H1 (cell line): ENCODE data around the gene FAM13C. TPM values are rescaled to one million over a fixed set of nuclear protein-coding genes. Genes with fewer than 3 reads are reported as not detected.

Experiments
- CTCF ChIA-PET: fragments of 300-600 bp; sonication (Branson Sonifier 250); formaldehyde crosslinking; loops from one replicate; lab custom pipeline; 2021; ENCODE audit not compliant: partially characterized antibody; lab: Charles Lee
- POLR2A ChIA-PET: fragments of 300-600 bp; sonication (Branson Sonifier 250); formaldehyde crosslinking; loops from one replicate; lab custom pipeline; 2021; ENCODE audit warnings: inconsistent platforms; ENCODE audit not compliant: partially characterized antibody; lab: Charles Lee
- DNase-seq, 2 experiments: peaks; one replicate each; pipeline versions ENCODE4 v3.0.0 to v3.0.0-alpha.2; 2010 to 2022; ENCODE audit warnings: low spot score in 2 of 2, low read depth in 1 of 2, mixed read lengths in 1 of 2
- FAIRE-seq: peaks from 2 replicates; lab custom pipeline; 2011; peaks lifted over from hg19 to GRCh38; lab: Jason Lieb, UNC
- H2AFZ ChIP-seq: 2 replicates; pipeline ENCODE4 v1.8.1; 2012; ENCODE audit warnings: low read length, inconsistent platforms
- H2AK5ac ChIP-seq: 2 replicates; pipeline ENCODE4 v1.6.1; 2013; ENCODE audit warnings: low read depth, low read length
- H2BK120ac ChIP-seq: replicated peaks from 2 replicates; pipeline ENCODE3; 2013; ENCODE audit warnings: low read depth, low read length, inconsistent platforms
- H2BK12ac ChIP-seq: 2 replicates; pipeline ENCODE4 v1.6.1; 2013; ENCODE audit warnings: low read depth, low read length
- H2BK15ac ChIP-seq: 2 replicates; pipeline ENCODE4 v1.6.1; 2013; ENCODE audit warnings: low read length
- H2BK20ac ChIP-seq: 2 replicates; pipeline ENCODE4 v1.6.1; 2013; ENCODE audit warnings: low read length
- H2BK5ac ChIP-seq: 2 replicates; pipeline ENCODE4 v1.6.1; 2013; ENCODE audit warnings: low read depth, low read length
- H3K14ac ChIP-seq: 2 replicates; pipeline ENCODE4 v1.6.1; 2013; ENCODE audit warnings: inconsistent platforms; ENCODE audit not compliant: insufficient read length
- H3K18ac ChIP-seq: 2 replicates; pipeline ENCODE4 v1.6.1; 2013; ENCODE audit warnings: low read length; ENCODE audit errors: extremely low read depth
- H3K23ac ChIP-seq: 2 replicates; pipeline ENCODE4 v1.6.1; 2013; ENCODE audit warnings: inconsistent platforms; ENCODE audit not compliant: insufficient read length
- H3K23me2 ChIP-seq: 2 replicates; pipeline ENCODE4 v1.6.1; 2013; ENCODE audit warnings: low read depth, low read length
- H3K27ac ChIP-seq: 2 replicates; pipeline ENCODE4 v1.6.1; 2011; ENCODE audit warnings: low read depth, low read length, inconsistent platforms
- H3K27me3 ChIP-seq, 4 experiments: replicated peaks in 1 of 4; 1 replicate in 1 of 4; 2 replicates in 3 of 4; pipeline versions ENCODE4 v1.6.1 to v1.8.1; 2011 to 2013; ENCODE audit warnings: low read length in 3 of 4, mild to moderate bottlenecking in 3 of 4, inconsistent platforms in 2 of 4, mixed read lengths in 2 of 4, moderate library complexity in 1 of 4; ENCODE audit not compliant: control insufficient read depth in 3 of 4, insufficient read depth in 3 of 4; ENCODE audit errors: extremely low read depth in 1 of 4
- H3K36me3 ChIP-seq, 4 experiments: 2 replicates each; pipeline versions ENCODE4 v1.6.1 to v1.8.1; 2011 to 2013; ENCODE audit warnings: mild to moderate bottlenecking in 4 of 4, low read length in 3 of 4, moderate library complexity in 2 of 4, control low read depth in 1 of 4, inconsistent platforms in 1 of 4; ENCODE audit not compliant: insufficient read depth in 4 of 4, control insufficient read depth in 2 of 4
- H3K4ac ChIP-seq: replicated peaks from 2 replicates; pipeline ENCODE3; 2013; ENCODE audit warnings: low read length, low read depth, mixed read lengths, inconsistent platforms; ENCODE audit not compliant: insufficient read length
- H3K4me1 ChIP-seq, 4 experiments: replicated peaks in 1 of 4; 1 replicate in 1 of 4; 2 replicates in 3 of 4; pipeline versions ENCODE4 v1.6.1 to v1.8.1; 2011 to 2013; ENCODE audit warnings: low read length in 3 of 4, inconsistent platforms in 2 of 4, mixed read lengths in 1 of 4; ENCODE audit not compliant: insufficient read depth in 4 of 4, control insufficient read depth in 3 of 4
- H3K4me2 ChIP-seq, 2 experiments: 2 replicates each; pipeline versions ENCODE4 v1.6.1 to v1.8.1; 2011 to 2013; ENCODE audit warnings: low read depth in 2 of 2, low read length in 2 of 2, control low read depth in 1 of 2, inconsistent platforms in 1 of 2, mild to moderate bottlenecking in 1 of 2; ENCODE audit not compliant: insufficient read depth in 1 of 2
- H3K4me3 ChIP-seq, 4 experiments: fragments of 200-600, 300-600 bp in 1 of 4; sonication (generic), shearing (Covaris generic), sonication (Bioruptor Twin) in 1 of 4; 2 replicates each; pipeline versions ENCODE4 v1.5.1 to v1.8.1; 2011 to 2016; ENCODE audit warnings: low read length in 4 of 4, low read depth in 3 of 4, control low read depth in 2 of 4, inconsistent platforms in 2 of 4, mild to moderate bottlenecking in 2 of 4, mixed read lengths in 1 of 4, moderate library complexity in 1 of 4; ENCODE audit not compliant: insufficient read depth in 2 of 4; ENCODE audit errors: extremely low read depth in 1 of 4
- H3K56ac ChIP-seq: replicated peaks from 2 replicates; pipeline ENCODE3; 2013; ENCODE audit warnings: low read depth, mild to moderate bottlenecking, mixed read lengths, low read length, inconsistent platforms; ENCODE audit not compliant: insufficient read length
- H3K79me1 ChIP-seq: 2 replicates; pipeline ENCODE4 v1.6.1; 2013; ENCODE audit warnings: low read depth, low read length, control low read depth
- H3K79me2 ChIP-seq, 2 experiments: 2 replicates each; pipeline versions ENCODE4 v1.6.1 to v1.8.1; 2012 to 2013; ENCODE audit warnings: low read length in 2 of 2, mild to moderate bottlenecking in 2 of 2, inconsistent platforms in 1 of 2; ENCODE audit not compliant: insufficient read depth in 2 of 2, control insufficient read depth in 1 of 2
- H3K9ac ChIP-seq, 4 experiments: replicated peaks in 1 of 4; 1 replicate in 1 of 4; 2 replicates in 3 of 4; pipeline versions ENCODE4 v1.6.1 to v1.8.1; 2011 to 2013; ENCODE audit warnings: low read depth in 3 of 4, low read length in 3 of 4, control low read depth in 2 of 4, mild to moderate bottlenecking in 2 of 4, moderate library complexity in 2 of 4, inconsistent platforms in 1 of 4; ENCODE audit errors: extremely low read depth in 1 of 4
- H3K9me3 ChIP-seq, 2 experiments: 2 replicates each; pipeline versions ENCODE4 v1.6.1 to v1.8.1; 2012 to 2013; ENCODE audit warnings: mild to moderate bottlenecking in 2 of 2, moderate library complexity in 2 of 2, control low read depth in 1 of 2, inconsistent platforms in 1 of 2, low read depth in 1 of 2, low read length in 1 of 2, mixed read lengths in 1 of 2; ENCODE audit not compliant: insufficient read depth in 2 of 2
- H4K20me1 ChIP-seq, 2 experiments: replicated peaks in 1 of 2; 2 replicates each; pipeline versions ENCODE3 to v1.8.1; 2011 to 2013; ENCODE audit warnings: inconsistent platforms in 2 of 2, low read length in 2 of 2, mild to moderate bottlenecking in 1 of 2; ENCODE audit not compliant: insufficient read depth in 2 of 2, control insufficient read depth in 1 of 2
- H4K5ac ChIP-seq: 2 replicates; pipeline ENCODE4 v1.6.1; 2013; ENCODE audit warnings: low read length, low read depth, mixed read lengths, inconsistent platforms; ENCODE audit not compliant: insufficient read length
- H4K8ac ChIP-seq: 2 replicates; pipeline ENCODE4 v1.8.0; 2013; ENCODE audit warnings: mild to moderate bottlenecking, moderate library complexity, low read length, inconsistent platforms; ENCODE audit not compliant: insufficient read depth; ENCODE audit errors: extremely low read depth
- H4K91ac ChIP-seq: replicated peaks from 2 replicates; pipeline ENCODE3; 2013; ENCODE audit warnings: low read length, mixed read lengths, inconsistent platforms; ENCODE audit not compliant: insufficient read length
- CHD1 ChIP-seq: IDR thresholded peaks from 2 replicates; pipeline ENCODE4 v1.6.1; 2012; ENCODE audit warnings: low read depth, low read length, improper control_type of control experiment
- CHD2 ChIP-seq: IDR thresholded peaks from 2 replicates; pipeline ENCODE4 v1.6.1; 2012; ENCODE audit warnings: low read length, improper control_type of control experiment
- E2F6 ChIP-seq: IDR thresholded peaks from 2 replicates; pipeline ENCODE4 v1.6.1; 2012; ENCODE audit warnings: inconsistent platforms
- FOSL1 ChIP-seq: IDR thresholded peaks from 2 replicates; pipeline ENCODE4 v1.6.1; 2011; ENCODE audit warnings: mild to moderate bottlenecking, low read depth, low read length, moderate library complexity; ENCODE audit not compliant: insufficient read depth
- GABPA ChIP-seq: IDR thresholded peaks from 2 replicates; pipeline ENCODE4 v1.6.1; 2011; ENCODE audit warnings: mild to moderate bottlenecking, low read length, moderate library complexity, borderline replicate concordance; ENCODE audit not compliant: insufficient read depth
- JUN ChIP-seq: IDR thresholded peaks from 2 replicates; pipeline ENCODE4 v1.6.1; 2011; ENCODE audit warnings: low read depth, mild to moderate bottlenecking, improper control_type of control experiment, low read length
- JUND ChIP-seq: IDR thresholded peaks from 2 replicates; pipeline ENCODE4 v1.6.1; 2011; ENCODE audit warnings: mild to moderate bottlenecking, improper control_type of control experiment, low read length
- KDM1A ChIP-seq: fragments of 200-600, 300-600 bp; sonication (generic); IDR thresholded peaks from 2 replicates; pipeline ENCODE4 v1.7.1; 2016; ENCODE audit warnings: mild to moderate bottlenecking, low read length, borderline replicate concordance
- KDM4A ChIP-seq: IDR thresholded peaks from one replicate; pipeline ENCODE4 v1.7.1; 2012; ENCODE audit warnings: low read depth, mild to moderate bottlenecking, moderate library complexity, low read length, inconsistent platforms; ENCODE audit not compliant: severe bottlenecking
- KDM5A ChIP-seq: fragments of 200-600 bp; IDR thresholded peaks from 2 replicates; pipeline ENCODE4 v1.7.1; 2012; ENCODE audit warnings: mild to moderate bottlenecking, low read length, inconsistent platforms, mixed read lengths
- PHF8 ChIP-seq: fragments of 200-600 bp; sonication (generic); conservative IDR thresholded peaks from 2 replicates; pipeline ENCODE4 v1.7.1; 2012; ENCODE audit warnings: low read depth, mild to moderate bottlenecking, inconsistent platforms, low read length, moderate library complexity
- polyA plus RNA-seq, 7 experiments: library from polyadenylated mRNA; depleted of rRNA in 3 of 7; stranded (reverse) in 5 of 7; unstranded in 2 of 7; fragments of >200 nt in 5 of 7; fragments of 200-250 nt in 2 of 7; gene quantifications; 1 replicate in 5 of 7; 2 replicates in 1 of 7; 4 replicates in 1 of 7; pipeline versions ENCODE4 v1.2.1 to v1.2.3, GENCODE V29; 2011 to 2013; ENCODE audit warnings: missing spikeins in 2 of 7, mixed read lengths in 2 of 7
- total RNA-seq: library from RNA; stranded (reverse); fragmentation: NEBNext Ultra II Directional; extraction: Animal tissue kit (Norgen Biotek cat#: 25700); gene quantifications from 2 replicates; pipeline ENCODE4 v1.2.1, GENCODE V29; 2021
- TF ChIP-seq, protein P1 (sequence below): IDR thresholded peaks from 2 replicates; pipeline ENCODE4 v1.6.1; 2011; ENCODE audit warnings: low read length, improper control_type of control experiment

FAM13C gene
- total and polyA plus RNA-seq, 2 of the 8 experiments (the other 6 are each of a cell fraction or from before 2014, with no cell fraction given) = 0.56 to 0.62 TPM

- Histone ChIP-seq H3K14ac (no peak overlapping the region), H3K56ac (no peak overlapping the region), H3K9me3 (no peaks in the 10 kb centered on the region), H3K27me3 (no peaks in the 10 kb centered on the region), H3K79me1 (no peaks in the 10 kb centered on the region), H2BK12ac (no peak overlapping the region), H3K23ac (no peak overlapping the region), H3K9ac (no peak overlapping the region), H4K8ac (no peak overlapping the region), H3K27ac (no peak overlapping the region), H4K91ac (no peak overlapping the region), H4K20me1 (no peaks in the 10 kb centered on the region), H3K4ac (no peak overlapping the region), H3K4me2 (no peak overlapping the region), H3K36me3 (no peaks in the 10 kb centered on the region), H3K18ac (no peak overlapping the region), H4K5ac (no peak overlapping the region), H3K4me3 (no peak overlapping the region), H2BK15ac (no peak overlapping the region), H3K79me2 (no peaks in the 10 kb centered on the region), H3K4me1 (peaks cover 0 to 2% (median 0%) of the 10 kb centered on the region in 4 experiments; a peak in 1 of 7 replicates), H2AK5ac (no peak overlapping the region), H2BK20ac (no peak overlapping the region), H3K23me2 (no peaks in the 10 kb centered on the region), H2BK120ac (no peak overlapping the region), H2BK5ac (no peak overlapping the region), H2AFZ (no peak overlapping the region)
- DNase-seq (no peak), FAIRE-seq (no peak)
- POLR2A ChIA-PET = no interaction called here
- CTCF ChIA-PET = interaction anchor here (1.3 kb wide), 1 partner anchor 9 kb away, joined by 3 read pairs; no protein-coding TSS in a partner anchor
- no peak for TF ChIP-seq JUND
- no peak for TF ChIP-seq JUN
- no peak for TF ChIP-seq CHD2
- TF ChIP-seq KDM4A = no peak
- TF ChIP-seq PHF8 = no peak
- no peak for TF ChIP-seq FOSL1
- TF ChIP-seq, protein P1, sequence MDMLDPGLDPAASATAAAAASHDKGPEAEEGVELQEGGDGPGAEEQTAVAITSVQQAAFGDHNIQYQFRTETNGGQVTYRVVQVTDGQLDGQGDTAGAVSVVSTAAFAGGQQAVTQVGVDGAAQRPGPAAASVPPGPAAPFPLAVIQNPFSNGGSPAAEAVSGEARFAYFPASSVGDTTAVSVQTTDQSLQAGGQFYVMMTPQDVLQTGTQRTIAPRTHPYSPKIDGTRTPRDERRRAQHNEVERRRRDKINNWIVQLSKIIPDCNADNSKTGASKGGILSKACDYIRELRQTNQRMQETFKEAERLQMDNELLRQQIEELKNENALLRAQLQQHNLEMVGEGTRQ = no peak
- no peak for TF ChIP-seq GABPA
- TF ChIP-seq KDM5A = no peak
- no peak for TF ChIP-seq E2F6
- TF ChIP-seq KDM1A = no peak
- no peak for TF ChIP-seq CHD1
These were observed 139.6 kb downstream of the FAM13C start for GRCh38 chr10:59222788-59223187.
